ENCODE measurements around the gene MACROD2. TPM values are rescaled to one million over a fixed set of nuclear protein-coding genes. Genes with fewer than 3 reads are reported as not detected.

The MACROD2 gene
- total RNA-seq, 4 donors from 2014 or later: 4.0 to 14.1 (median 10.4) TPM

- no peak for DNase-seq (ENCODE audit: low spot score in 2 of 2)
- TF ChIP-seq, protein P1, sequence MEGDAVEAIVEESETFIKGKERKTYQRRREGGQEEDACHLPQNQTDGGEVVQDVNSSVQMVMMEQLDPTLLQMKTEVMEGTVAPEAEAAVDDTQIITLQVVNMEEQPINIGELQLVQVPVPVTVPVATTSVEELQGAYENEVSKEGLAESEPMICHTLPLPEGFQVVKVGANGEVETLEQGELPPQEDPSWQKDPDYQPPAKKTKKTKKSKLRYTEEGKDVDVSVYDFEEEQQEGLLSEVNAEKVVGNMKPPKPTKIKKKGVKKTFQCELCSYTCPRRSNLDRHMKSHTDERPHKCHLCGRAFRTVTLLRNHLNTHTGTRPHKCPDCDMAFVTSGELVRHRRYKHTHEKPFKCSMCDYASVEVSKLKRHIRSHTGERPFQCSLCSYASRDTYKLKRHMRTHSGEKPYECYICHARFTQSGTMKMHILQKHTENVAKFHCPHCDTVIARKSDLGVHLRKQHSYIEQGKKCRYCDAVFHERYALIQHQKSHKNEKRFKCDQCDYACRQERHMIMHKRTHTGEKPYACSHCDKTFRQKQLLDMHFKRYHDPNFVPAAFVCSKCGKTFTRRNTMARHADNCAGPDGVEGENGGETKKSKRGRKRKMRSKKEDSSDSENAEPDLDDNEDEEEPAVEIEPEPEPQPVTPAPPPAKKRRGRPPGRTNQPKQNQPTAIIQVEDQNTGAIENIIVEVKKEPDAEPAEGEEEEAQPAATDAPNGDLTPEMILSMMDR (IDR thresholded peaks at IDR 0.05): no peak
- TF ChIP-seq POLR2A (IDR thresholded peaks at IDR 0.05): no peak
- no peak for TF ChIP-seq EP300 (IDR thresholded peaks at IDR 0.05)
- Histone ChIP-seq H3K27ac (no peak overlapping the region), H3K36me3 (no peaks in the 10 kb centered on the region), H3K9me3 (no peaks in the 10 kb centered on the region), H3K4me3 (no peak overlapping the region), H3K4me1 (no peaks in the 10 kb centered on the region), H3K27me3 (no peaks in the 10 kb centered on the region)
- WGBS, 2 donors: 72 to 80% methylated on average over 2 of the region's 2 CpGs
Measured at GRCh38 chr20:14910126-14910525, 914.8 kb downstream of the MACROD2 start.

- H3K27me3 ChIP-seq: no peaks in the 10 kb centered on the region
- peak overlapping the region in 1 of 4 donors; percentile 25 for H3K27ac ChIP-seq
Measured at GRCh38 chr20:14913896-14914620, 918.7 kb downstream of the MACROD2 start.

GRCh38 chr20:14914633-14915032, 919.3 kb downstream of the MACROD2 start:
- DNase-seq (ENCODE audit: low spot score in 2 of 2): no peak
- Histone ChIP-seq H3K9me3 (no peaks in the 10 kb centered on the region), H3K4me3 (no peak overlapping the region), H3K4me1 (peaks cover 0 to 16% (median 0%) of the 10 kb centered on the region in 4 donors), H3K27me3 (no peaks in the 10 kb centered on the region), H3K27ac (no peak overlapping the region), H3K36me3 (no peaks in the 10 kb centered on the region)
- WGBS, 2 donors: 51 to 76% methylated on average over 2 of the region's 2 CpGs
- TF ChIP-seq EP300 (IDR thresholded peaks at IDR 0.05): no peak
- no peak for TF ChIP-seq POLR2A (IDR thresholded peaks at IDR 0.05)
- TF ChIP-seq, protein P1 (IDR thresholded peaks at IDR 0.05): no peak

More at GRCh38 chr20:14913896-14914620, 918.7 kb downstream of the MACROD2 start:
- TF ChIP-seq, protein P1 (IDR thresholded peaks at IDR 0.05): no peak
- no peak for TF ChIP-seq EP300 (IDR thresholded peaks at IDR 0.05)
- TF ChIP-seq POLR2A (IDR thresholded peaks at IDR 0.05): no peak
- no peak for DNase-seq (ENCODE audit: low spot score in 2 of 2)
- Histone ChIP-seq H3K9me3 (no peaks in the 10 kb centered on the region), H3K4me3 (no peak overlapping the region), H3K4me1 (peaks cover 0 to 10% (median 0%) of the 10 kb centered on the region in 4 donors), H3K36me3 (no peaks in the 10 kb centered on the region)
- 39 to 57% methylated on average over 6 of the region's 6 CpGs for WGBS, 2 donors

DNA sequence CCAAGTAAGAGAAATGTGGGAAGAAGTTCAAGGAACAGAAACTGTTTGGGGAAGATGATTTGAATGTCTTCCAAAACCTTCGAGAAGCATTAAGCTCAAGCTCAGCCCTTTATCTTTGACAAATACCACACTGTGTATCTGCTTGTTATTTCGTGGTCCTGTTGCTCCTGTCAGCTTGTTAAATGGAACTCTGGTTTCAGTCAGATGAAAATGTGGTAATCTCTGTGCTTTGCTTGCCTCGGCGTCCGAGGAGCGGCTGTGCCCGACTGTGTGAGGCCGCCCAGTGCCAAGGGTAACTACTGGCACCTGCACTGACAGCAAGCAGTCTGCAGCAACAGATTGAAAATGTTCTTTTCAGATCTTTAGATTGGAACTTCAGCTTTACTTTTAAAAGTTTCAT, 920.0 kb downstream of the MACROD2 start:
- Histone ChIP-seq H3K27me3 (no peaks in the 10 kb centered on the region), H3K4me3 (no peak overlapping the region), H3K4me1 (peaks cover 0 to 22% (median 0%) of the 10 kb centered on the region in 4 donors), H3K9me3 (no peaks in the 10 kb centered on the region), H3K36me3 (no peaks in the 10 kb centered on the region), H3K27ac (no peak overlapping the region)
- DNase-seq (ENCODE audit: low spot score in 2 of 2): no peak
- no peak for TF ChIP-seq EP300 (IDR thresholded peaks at IDR 0.05)
- TF ChIP-seq, protein P1 (IDR thresholded peaks at IDR 0.05): no peak
- 63 to 66% methylated on average over 8 of the region's 8 CpGs for WGBS, 2 donors

GRCh38 chr20:14916360-14916920, 921.1 kb downstream of the MACROD2 start:
- 69 to 71% methylated on average over 4 of the region's 4 CpGs for WGBS, 2 donors

More at GRCh38 chr20:14916360-14916920, 921.1 kb downstream of the MACROD2 start:
- no peak overlapping the region for H3K4me3 ChIP-seq
- no peak for DNase-seq (ENCODE audit: low spot score in 2 of 2)
- no peaks in the 10 kb centered on the region for H3K36me3 ChIP-seq
- H3K4me1 ChIP-seq: peaks cover 0 to 22% (median 0%) of the 10 kb centered on the region in 4 donors
- TF ChIP-seq EP300 (IDR thresholded peaks at IDR 0.05) (no peak), POLR2A (IDR thresholded peaks at IDR 0.05) (no peak)
- TF ChIP-seq, protein P1 (IDR thresholded peaks at IDR 0.05): no peak
- H3K27me3 ChIP-seq: no peaks in the 10 kb centered on the region
- no peaks in the 10 kb centered on the region for H3K9me3 ChIP-seq
- H3K27ac ChIP-seq: no peak overlapping the region

Data from tibial nerve (tissue), 4 donors.